Measurements from ENCODE around the gene GCHFR.

GCHFR gene

GRCh38 chr15:40808861-40809450 lies 45.1 kb downstream of the GCHFR start:
- in situ Hi-C loops (cut with MboI; ENCODE audit: low sequenced_read_pairs): no loop called here

GRCh38 chr15:40812721-40813425 lies 49.0 kb downstream of the GCHFR start:
- in situ Hi-C loops (cut with MboI; ENCODE audit: low sequenced_read_pairs): no loop called here

GRCh38 chr15:40815042-40815698 lies 51.3 kb downstream of the GCHFR start:
- in situ Hi-C loops (cut with MboI; ENCODE audit: low sequenced_read_pairs): no loop called here
